HCT116 (cell line): ENCODE measurements around the gene SPON2. TPM values are rescaled to one million over a fixed set of nuclear protein-coding genes. Genes with fewer than 3 reads are reported as not detected.

Experiments
- ATAC-seq: fragments of 200-7000 bp; cut with Tn5 transposase; 2 replicates; pipeline ENCODE4 v1.9.1; 2020; ENCODE audit warnings: mild to moderate bottlenecking, moderate library complexity
- BruUV-seq: library from RNA; stranded (reverse); fragments of 400-500 nt; replicated peaks from 2 replicates; lab custom pipeline; 2021; lab: Mats Ljungman, UMichigan
- CTCF ChIA-PET: fragments of 300-600 bp; sonication (Branson Sonifier 250); formaldehyde crosslinking; loops from one replicate; lab custom pipeline; 2021; ENCODE audit warnings: antibody characterized with exemption; lab: Charles Lee
- POLR2A ChIA-PET: fragments of 300-600, 350-600 bp; sonication (Branson Sonifier 250); formaldehyde crosslinking; loops from one replicate; lab custom pipeline; 2021; ENCODE audit warnings: antibody characterized with exemption; lab: Charles Lee
- RAD21 ChIA-PET, 2 experiments: fragments of 300-600 bp; sonication (Branson Sonifier 250); formaldehyde crosslinking; loops; one replicate each; lab custom pipeline; 2023; ENCODE audit warnings: low total read pairs in 2 of 2; ENCODE audit not compliant: uncharacterized antibody in 2 of 2, unreplicated experiment in 2 of 2, low non-redundant PET in 1 of 2; lab: Charles Lee
- DNase-seq: peaks from one replicate; pipeline ENCODE4 v3.0.0-alpha.2; 2010; ENCODE audit warnings: low read depth, low spot score
- H2AFZ ChIP-seq: fragments of 200-600 bp; shearing (Covaris generic), sonication (generic); 2 replicates; pipeline ENCODE4 v1.6.1; 2017; ENCODE audit warnings: low read depth, mixed run types, mixed read lengths, antibody characterized with exemption, low read length; ENCODE audit not compliant: poor library complexity, severe bottlenecking
- H3K27ac ChIP-seq: 2 replicates; pipeline ENCODE4 v1.5.1; 2012; ENCODE audit warnings: low read depth, low read length
- H3K27me3 ChIP-seq: fragments of 200-600 bp; sonication (generic); 2 replicates; pipeline ENCODE4 v1.6.1; 2016; ENCODE audit warnings: mixed run types, low read length, mixed read lengths; ENCODE audit not compliant: insufficient read depth
- H3K36me3 ChIP-seq, 2 experiments: fragments of 200-500 bp in 1 of 2; fragments of 200-600 bp in 1 of 2; sonication (Bioruptor generic) in 1 of 2; sonication (generic) in 1 of 2; 2 replicates each; pipeline versions ENCODE4 v1.5.1 to v1.6.1; 2014 to 2016; ENCODE audit warnings: low read length in 2 of 2, inconsistent platforms in 1 of 2, mixed read lengths in 1 of 2, mixed run types in 1 of 2; ENCODE audit not compliant: insufficient read depth in 2 of 2, control insufficient read depth in 1 of 2
- H3K4me1 ChIP-seq, 2 experiments: fragments of 200-600 bp in 1 of 2; sonication (generic) in 1 of 2; 2 replicates each; pipeline versions ENCODE4 v1.5.1 to v1.6.1; 2012 to 2017; ENCODE audit warnings: low read length in 2 of 2, inconsistent platforms in 1 of 2, mild to moderate bottlenecking in 1 of 2, mixed read lengths in 1 of 2, mixed run types in 1 of 2, moderate library complexity in 1 of 2; ENCODE audit not compliant: insufficient read depth in 2 of 2, control insufficient read depth in 1 of 2
- H3K4me2 ChIP-seq: fragments of 200-600 bp; sonication (generic); 2 replicates; pipeline ENCODE4 v1.6.1; 2017; ENCODE audit warnings: mixed run types, low read length, mixed read lengths
- H3K4me3 ChIP-seq, 2 experiments: fragments of 200-600 bp in 1 of 2; sonication (generic) in 1 of 2; replicated peaks in 1 of 2; 2 replicates each; pipeline ENCODE4 v1.5.1; 2011 to 2016; ENCODE audit warnings: low read length in 2 of 2, control low read depth in 1 of 2, low read depth in 1 of 2, mild to moderate bottlenecking in 1 of 2, mixed read lengths in 1 of 2, mixed run types in 1 of 2
- H3K79me2 ChIP-seq: fragments of 200-600 bp; sonication (generic); 2 replicates; pipeline ENCODE4 v1.6.1; 2017; ENCODE audit warnings: mild to moderate bottlenecking, mixed run types, low read length, moderate library complexity, mixed read lengths; ENCODE audit not compliant: insufficient read depth
- H3K9ac ChIP-seq: fragments of 200-600 bp; sonication (generic); 2 replicates; pipeline ENCODE4 v1.6.1; 2016; ENCODE audit warnings: low read length, mixed read lengths
- H3K9me2 ChIP-seq: fragments of 200-600 bp; sonication (generic), shearing (Covaris generic); 2 replicates; pipeline ENCODE4 v1.6.1; 2017; ENCODE audit warnings: mixed run types, mild to moderate bottlenecking, moderate library complexity; ENCODE audit not compliant: insufficient read depth
- H3K9me3 ChIP-seq, 2 experiments: fragments of 200-500 bp in 1 of 2; fragments of 200-600 bp in 1 of 2; sonication (Bioruptor generic) in 1 of 2; sonication (generic) in 1 of 2; 2 replicates each; pipeline ENCODE4 v1.6.1; 2014 to 2017; ENCODE audit warnings: low read length in 2 of 2, mixed read lengths in 2 of 2, inconsistent platforms in 1 of 2, low read depth in 1 of 2, mild to moderate bottlenecking in 1 of 2, mixed run types in 1 of 2, moderate library complexity in 1 of 2; ENCODE audit not compliant: control insufficient read depth in 1 of 2, insufficient read depth in 1 of 2
- H4K20me1 ChIP-seq: fragments of 200-600 bp; sonication (generic), shearing (Covaris generic); 2 replicates; pipeline ENCODE4 v1.6.1; 2017; ENCODE audit warnings: mixed run types, mild to moderate bottlenecking, moderate library complexity; ENCODE audit not compliant: insufficient read depth
- CBX3 ChIP-seq: IDR thresholded peaks from 2 replicates; pipeline ENCODE4 v1.6.1; 2012; ENCODE audit warnings: low read depth
- CEBPB ChIP-seq: IDR thresholded peaks from 2 replicates; pipeline ENCODE4 v1.6.1; 2012; ENCODE audit warnings: low read depth
- EGR1 ChIP-seq: IDR thresholded peaks from 2 replicates; pipeline ENCODE4 v1.6.1; 2012; ENCODE audit warnings: low read depth
- ELF1 ChIP-seq: IDR thresholded peaks from 2 replicates; pipeline ENCODE4 v1.6.1; 2012; ENCODE audit warnings: low read depth, borderline replicate concordance
- EZH2 ChIP-seq: fragments of 200-600 bp; sonication (generic); IDR thresholded peaks from 2 replicates; pipeline ENCODE4 v1.6.1; 2017; ENCODE audit warnings: antibody characterized with exemption, mixed run types
- EZH2phosphoT487 ChIP-seq: fragments of 200-600 bp; IDR thresholded peaks from 2 replicates; pipeline ENCODE4 v1.6.1; 2018; ENCODE audit warnings: antibody characterized with exemption, borderline replicate concordance
- FOSL1 ChIP-seq: IDR thresholded peaks from 2 replicates; pipeline ENCODE4 v1.6.1; 2012; ENCODE audit warnings: low read depth
- JUND ChIP-seq: IDR thresholded peaks from 2 replicates; pipeline ENCODE4 v1.6.1; 2012
- MAX ChIP-seq: IDR thresholded peaks from 2 replicates; pipeline ENCODE4 v1.6.1; 2012
- POLR2A ChIP-seq: IDR thresholded peaks from 2 replicates; pipeline ENCODE4 v1.7.0; 2011; ENCODE audit warnings: borderline replicate concordance; ENCODE audit not compliant: insufficient read depth, insufficient read length; ENCODE audit errors: extremely low read depth
- POLR2AphosphoS5 ChIP-seq: IDR thresholded peaks from 2 replicates; pipeline ENCODE4 v1.6.1; 2011; ENCODE audit warnings: mild to moderate bottlenecking, low read depth, low read length, moderate library complexity
- RAD21 ChIP-seq: IDR thresholded peaks from 2 replicates; pipeline ENCODE4 v1.6.1; 2012; ENCODE audit warnings: low read depth, mild to moderate bottlenecking
- SIN3A ChIP-seq: IDR thresholded peaks from 2 replicates; pipeline ENCODE4 v1.6.1; 2012; ENCODE audit warnings: low read depth
- SP1 ChIP-seq: IDR thresholded peaks from 2 replicates; pipeline ENCODE4 v1.6.1; 2012; ENCODE audit warnings: low read depth
- SRF ChIP-seq: IDR thresholded peaks from 2 replicates; pipeline ENCODE4 v1.6.1; 2012; ENCODE audit warnings: low read depth
- TCF7L2 ChIP-seq: IDR thresholded peaks from 2 replicates; pipeline ENCODE4 v1.7.0; 2011; ENCODE audit warnings: borderline replicate concordance, inconsistent platforms; ENCODE audit not compliant: insufficient read depth, insufficient read length; ENCODE audit errors: extremely low read depth
- ZBTB33 ChIP-seq: IDR thresholded peaks from 2 replicates; pipeline ENCODE4 v1.6.1; 2011; ENCODE audit warnings: mild to moderate bottlenecking, low read length, moderate library complexity; ENCODE audit not compliant: insufficient replicate concordance; ENCODE audit errors: extremely low read depth
- ZFX ChIP-seq: fragments of 450-650 bp; IDR thresholded peaks from 2 replicates; pipeline ENCODE4 v1.6.1; 2017
- intact Hi-C: fragments of 100-400 bp; cut with micrococcal nuclease; formaldehyde crosslinking; loops from 2 replicates; pipeline ENCODE4 v1.10.0; 2022
- total RNA-seq: library from RNA; stranded (reverse); gene quantifications from one replicate; pipeline ENCODE4 v1.2.1, GENCODE V29; 2021; ENCODE audit not compliant: unreplicated experiment
- TF ChIP-seq, protein P1 (sequence below): IDR thresholded peaks from 2 replicates; pipeline ENCODE4 v1.6.1; 2012; ENCODE audit warnings: low read depth
- TF ChIP-seq, protein P2 (sequence below), 3 experiments: fragments of 200-600 bp in 1 of 3; sonication (generic) in 1 of 3; IDR thresholded peaks in 2 of 3; conservative IDR thresholded peaks in 1 of 3; 2 replicates each; pipeline ENCODE4 v1.5.1; 2012 to 2017; ENCODE audit warnings: low read depth in 2 of 3, low read length in 2 of 3, antibody characterized with exemption in 1 of 3, borderline replicate concordance in 1 of 3, control low read depth in 1 of 3, mild to moderate bottlenecking in 1 of 3, mixed read lengths in 1 of 3, mixed run types in 1 of 3, moderate library complexity in 1 of 3; ENCODE audit not compliant: insufficient read depth in 1 of 3

Gene SPON2
- total RNA-seq, 1 experiment from 2014 or later = 1.5 TPM

DNA sequence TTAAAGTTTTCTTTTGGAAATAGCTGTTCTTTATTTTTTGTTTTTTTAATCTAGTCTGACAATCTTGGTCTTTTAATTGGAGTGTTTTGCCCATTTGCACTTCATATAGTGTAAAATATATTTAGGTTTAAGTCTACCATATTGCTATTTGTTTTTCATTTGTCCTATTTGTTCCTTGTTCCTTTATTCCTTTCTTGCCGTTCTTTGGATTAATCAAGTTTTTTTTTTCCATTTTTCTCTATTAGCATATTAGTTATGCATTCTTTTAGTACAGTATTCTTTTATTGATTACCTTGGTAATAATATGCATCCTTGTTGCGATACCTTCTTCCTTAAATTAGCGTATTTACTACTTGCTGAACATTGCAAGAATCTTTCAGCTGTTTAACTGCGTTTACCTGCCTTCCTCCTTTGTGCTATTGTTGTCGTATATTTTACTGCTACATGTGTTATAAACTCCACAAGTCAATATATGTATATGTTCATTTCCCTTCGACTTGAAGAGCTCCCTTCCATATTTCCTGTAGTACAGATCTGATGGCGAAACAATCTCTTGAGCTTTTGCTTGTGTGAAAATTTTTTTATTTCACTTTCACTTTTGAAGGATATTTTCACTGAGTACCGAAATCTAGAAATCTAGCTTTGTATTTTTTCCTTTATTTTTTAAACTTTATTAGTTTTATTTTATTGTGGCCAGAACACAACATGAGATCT is 35.2 kb downstream of the SPON2 start:
- Histone ChIP-seq H3K36me3 (no peaks in the 10 kb centered on the region), H3K9me2 (no peaks in the 10 kb centered on the region), H3K9me3 (no peaks in the 10 kb centered on the region), H3K4me2 (no peak overlapping the region), H3K9ac (no peak overlapping the region), H3K79me2 (no peaks in the 10 kb centered on the region), H4K20me1 (no peaks in the 10 kb centered on the region), H3K27me3 (peaks cover 62% of the 10 kb centered on the region), H3K4me1 (no peaks in the 10 kb centered on the region), H3K4me3 (no peak overlapping the region), H3K27ac (no peak overlapping the region), H2AFZ (no peak overlapping the region)
- ChIA-PET CTCF (no interaction called here), POLR2A (no interaction called here), RAD21 (no interaction called here)
- no peak for ATAC-seq
- DNase-seq = no peak
- BruUV-seq = no TSS peak
- TF ChIP-seq, protein P1, sequence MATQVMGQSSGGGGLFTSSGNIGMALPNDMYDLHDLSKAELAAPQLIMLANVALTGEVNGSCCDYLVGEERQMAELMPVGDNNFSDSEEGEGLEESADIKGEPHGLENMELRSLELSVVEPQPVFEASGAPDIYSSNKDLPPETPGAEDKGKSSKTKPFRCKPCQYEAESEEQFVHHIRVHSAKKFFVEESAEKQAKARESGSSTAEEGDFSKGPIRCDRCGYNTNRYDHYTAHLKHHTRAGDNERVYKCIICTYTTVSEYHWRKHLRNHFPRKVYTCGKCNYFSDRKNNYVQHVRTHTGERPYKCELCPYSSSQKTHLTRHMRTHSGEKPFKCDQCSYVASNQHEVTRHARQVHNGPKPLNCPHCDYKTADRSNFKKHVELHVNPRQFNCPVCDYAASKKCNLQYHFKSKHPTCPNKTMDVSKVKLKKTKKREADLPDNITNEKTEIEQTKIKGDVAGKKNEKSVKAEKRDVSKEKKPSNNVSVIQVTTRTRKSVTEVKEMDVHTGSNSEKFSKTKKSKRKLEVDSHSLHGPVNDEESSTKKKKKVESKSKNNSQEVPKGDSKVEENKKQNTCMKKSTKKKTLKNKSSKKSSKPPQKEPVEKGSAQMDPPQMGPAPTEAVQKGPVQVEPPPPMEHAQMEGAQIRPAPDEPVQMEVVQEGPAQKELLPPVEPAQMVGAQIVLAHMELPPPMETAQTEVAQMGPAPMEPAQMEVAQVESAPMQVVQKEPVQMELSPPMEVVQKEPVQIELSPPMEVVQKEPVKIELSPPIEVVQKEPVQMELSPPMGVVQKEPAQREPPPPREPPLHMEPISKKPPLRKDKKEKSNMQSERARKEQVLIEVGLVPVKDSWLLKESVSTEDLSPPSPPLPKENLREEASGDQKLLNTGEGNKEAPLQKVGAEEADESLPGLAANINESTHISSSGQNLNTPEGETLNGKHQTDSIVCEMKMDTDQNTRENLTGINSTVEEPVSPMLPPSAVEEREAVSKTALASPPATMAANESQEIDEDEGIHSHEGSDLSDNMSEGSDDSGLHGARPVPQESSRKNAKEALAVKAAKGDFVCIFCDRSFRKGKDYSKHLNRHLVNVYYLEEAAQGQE = no peak
- TF ChIP-seq RAD21 (no peak), MAX (no peak), ELF1 (no peak), EZH2phosphoT487 (no peak), SP1 (no peak), POLR2A (no peak), TCF7L2 (no peak), CBX3 (no peak), FOSL1 (no peak), CEBPB (no peak), JUND (no peak), ZFX (no peak), SRF (no peak), EGR1 (no peak), EZH2 (no peak), ZBTB33 (no peak), POLR2AphosphoS5 (no peak), SIN3A (no peak)
- TF ChIP-seq, protein P2, sequence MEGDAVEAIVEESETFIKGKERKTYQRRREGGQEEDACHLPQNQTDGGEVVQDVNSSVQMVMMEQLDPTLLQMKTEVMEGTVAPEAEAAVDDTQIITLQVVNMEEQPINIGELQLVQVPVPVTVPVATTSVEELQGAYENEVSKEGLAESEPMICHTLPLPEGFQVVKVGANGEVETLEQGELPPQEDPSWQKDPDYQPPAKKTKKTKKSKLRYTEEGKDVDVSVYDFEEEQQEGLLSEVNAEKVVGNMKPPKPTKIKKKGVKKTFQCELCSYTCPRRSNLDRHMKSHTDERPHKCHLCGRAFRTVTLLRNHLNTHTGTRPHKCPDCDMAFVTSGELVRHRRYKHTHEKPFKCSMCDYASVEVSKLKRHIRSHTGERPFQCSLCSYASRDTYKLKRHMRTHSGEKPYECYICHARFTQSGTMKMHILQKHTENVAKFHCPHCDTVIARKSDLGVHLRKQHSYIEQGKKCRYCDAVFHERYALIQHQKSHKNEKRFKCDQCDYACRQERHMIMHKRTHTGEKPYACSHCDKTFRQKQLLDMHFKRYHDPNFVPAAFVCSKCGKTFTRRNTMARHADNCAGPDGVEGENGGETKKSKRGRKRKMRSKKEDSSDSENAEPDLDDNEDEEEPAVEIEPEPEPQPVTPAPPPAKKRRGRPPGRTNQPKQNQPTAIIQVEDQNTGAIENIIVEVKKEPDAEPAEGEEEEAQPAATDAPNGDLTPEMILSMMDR (IDR thresholded peaks at IDR 0.05 in 2 of 3, conservative IDR thresholded peaks at IDR 0.05 in 1 of 3; ENCODE audit: borderline replicate concordance in 1 of 3, insufficient read depth in 1 of 3, low read depth in 2 of 3, low read length in 2 of 3) = no peak
- intact Hi-C loops = no loop called here
